ENCODE data around the gene OSBPL2. TPM values are rescaled to one million over a fixed set of nuclear protein-coding genes. Genes with fewer than 3 reads are reported as not detected.

OSBPL2 gene
- total RNA-seq, 1 experiment from 2014 or later: 49.5 TPM

- DNase-seq (ENCODE audit: low spot score) (no peak), ATAC-seq (no peak)
- Mint-ChIP-seq H3K36me3 (peaks cover 6% of the 10 kb centered on the region), H3K9me3 (no peaks in the 10 kb centered on the region), H3K4me1 (peaks cover 22% of the 10 kb centered on the region), H3K27me3 (ENCODE audit: low read depth) (no peaks in the 10 kb centered on the region), H3K27ac (peak overlapping the region; percentile 67; the same call in 1 of the 2 replicates), H3K4me3 (no peak overlapping the region)
- POLR2A ChIA-PET: no interaction called here
- TF ChIP-seq ZBTB21 (CRISPR knock-in tag; IDR thresholded peaks at IDR 0.05; ENCODE audit: borderline replicate concordance) (no peak), TEAD1 (CRISPR knock-in tag; IDR thresholded peaks at IDR 0.05) (no peak), E2F5 (CRISPR knock-in tag; IDR thresholded peaks at IDR 0.05) (no peak), E2F4 (CRISPR knock-in tag; IDR thresholded peaks at IDR 0.05; ENCODE audit: borderline replicate concordance, low read depth) (no peak), USF1 (CRISPR knock-in tag; IDR thresholded peaks at IDR 0.05) (no peak), ATF1 (CRISPR knock-in tag; IDR thresholded peaks at IDR 0.05) (no peak), ZNF232 (CRISPR knock-in tag; IDR thresholded peaks at IDR 0.05) (no peak), ZNF512 (CRISPR knock-in tag; IDR thresholded peaks at IDR 0.05; ENCODE audit: borderline replicate concordance) (no peak), ATF3 (CRISPR knock-in tag; conservative IDR thresholded peaks at IDR 0.05) (no peak), NFYB (CRISPR knock-in tag; conservative IDR thresholded peaks at IDR 0.05; ENCODE audit: low read depth) (no peak), USF2 (CRISPR knock-in tag; IDR thresholded peaks at IDR 0.05) (no peak), E2F1 (CRISPR knock-in tag; IDR thresholded peaks at IDR 0.05) (no peak), SMAD3 (CRISPR knock-in tag; IDR thresholded peaks at IDR 0.05; ENCODE audit: borderline replicate concordance) (no peak), ZNF425 (CRISPR knock-in tag; conservative IDR thresholded peaks at IDR 0.05) (no peak), JUN (CRISPR knock-in tag; IDR thresholded peaks at IDR 0.05) (no peak), STAT6 (CRISPR knock-in tag; conservative IDR thresholded peaks at IDR 0.05; ENCODE audit: low read depth) (no peak), CREM (CRISPR knock-in tag; IDR thresholded peaks at IDR 0.05) (no peak)
- CTCF ChIA-PET: no interaction called here
These were observed 3.2 kb downstream of the OSBPL2 start for GRCh38 chr20:62241506-62241905.

Measured in WTC11 (cell line).